Endothelial cell of umbilical vein (primary cell): ENCODE results near the gene LPA. TPM values are rescaled to one million over a fixed set of nuclear protein-coding genes. Genes with fewer than 3 reads are reported as not detected.
"Not testable (repeated sequence)": the region's sequence is repeated elsewhere in the genome, so short reads cannot be mapped to it uniquely, and the experiment has no call there.

Experiments used
- BruUV-seq: library from RNA; stranded (reverse); fragments of 400-500 nt; replicated peaks from 2 replicates; lab custom pipeline; 2021; lab: Mats Ljungman, UMichigan
- CTCF ChIA-PET: fragments of 300-600, 350-600 bp; sonication (Branson Sonifier 250); formaldehyde crosslinking; loops from one replicate; lab custom pipeline; 2021; ENCODE audit warnings: antibody characterized with exemption, inconsistent platforms; lab: Charles Lee
- POLR2A ChIA-PET: fragments of 300-600, 350-600 bp; sonication (Branson Sonifier 250); formaldehyde crosslinking; loops from one replicate; lab custom pipeline; 2021; ENCODE audit warnings: antibody characterized with exemption, inconsistent platforms; lab: Charles Lee
- DNase-seq: peaks from one replicate; pipeline ENCODE4 v3.0.0-alpha.2; 2011; ENCODE audit warnings: low read depth, low spot score
- FAIRE-seq: peaks from 2 replicates; lab custom pipeline; 2011; peaks lifted over from hg19 to GRCh38; lab: Jason Lieb, UNC
- H2AFZ ChIP-seq: 2 replicates; pipeline ENCODE4 v1.6.0; 2012; ENCODE audit warnings: low read depth, low read length, control low read depth, inconsistent platforms
- H3K27ac ChIP-seq: 2 replicates; pipeline ENCODE4 v1.5.1; 2011; ENCODE audit warnings: low read depth, mild to moderate bottlenecking, control low read depth, low read length, moderate library complexity; ENCODE audit not compliant: insufficient read depth
- H3K27me3 ChIP-seq, 2 experiments: 2 replicates each; pipeline versions ENCODE4 v1.6.0 to v1.6.1; 2011; ENCODE audit warnings: low read length in 2 of 2, mixed read lengths in 1 of 2; ENCODE audit not compliant: control insufficient read depth in 2 of 2, insufficient read depth in 2 of 2
- H3K36me3 ChIP-seq, 2 experiments: 2 replicates in 1 of 2; 3 replicates in 1 of 2; pipeline ENCODE4 v1.5.1; 2011; ENCODE audit warnings: low read length in 2 of 2, mild to moderate bottlenecking in 1 of 2, moderate library complexity in 1 of 2; ENCODE audit not compliant: control insufficient read depth in 2 of 2, insufficient read depth in 2 of 2; ENCODE audit errors: extremely low read depth in 1 of 2
- H3K4me1 ChIP-seq: 3 replicates; pipeline ENCODE4 v1.5.1; 2011; ENCODE audit warnings: mild to moderate bottlenecking, low read length; ENCODE audit not compliant: control insufficient read depth, insufficient read depth; ENCODE audit errors: extremely low read depth
- H3K4me2 ChIP-seq: 2 replicates; pipeline ENCODE4 v1.6.1; 2011; ENCODE audit warnings: low read length, control low read depth, mixed read lengths; ENCODE audit not compliant: insufficient read depth
- H3K4me3 ChIP-seq, 3 experiments: fragments of 200-600 bp in 1 of 3; sonication (generic), shearing (Covaris generic) in 1 of 3; replicated peaks in 1 of 3; 2 replicates each; pipeline ENCODE4 v1.5.1; 2011 to 2016; ENCODE audit warnings: control low read depth in 3 of 3, low read length in 3 of 3, mild to moderate bottlenecking in 2 of 3, inconsistent platforms in 1 of 3, low read depth in 1 of 3, moderate library complexity in 1 of 3; ENCODE audit not compliant: insufficient read depth in 1 of 3
- H3K79me2 ChIP-seq: 2 replicates; pipeline ENCODE4 v1.6.0; 2012; ENCODE audit warnings: low read length, inconsistent platforms; ENCODE audit not compliant: control insufficient read depth, insufficient read depth
- H3K9ac ChIP-seq: replicated peaks from 2 replicates; pipeline ENCODE3; 2011; ENCODE audit warnings: low read length, control low read depth; ENCODE audit not compliant: insufficient read depth; ENCODE audit errors: extremely low read depth
- H3K9me1 ChIP-seq: replicated peaks from 3 replicates; pipeline ENCODE4 v1.6.0; 2011; ENCODE audit warnings: mild to moderate bottlenecking, low read length; ENCODE audit not compliant: control insufficient read depth, insufficient read depth; ENCODE audit errors: extremely low read depth
- H3K9me3 ChIP-seq: replicated peaks from 2 replicates; pipeline ENCODE4 v1.5.1; 2012; ENCODE audit warnings: low read length, inconsistent platforms; ENCODE audit not compliant: control insufficient read depth, insufficient read depth
- H4K20me1 ChIP-seq: replicated peaks from 2 replicates; pipeline ENCODE3; 2011; ENCODE audit warnings: mild to moderate bottlenecking, low read length; ENCODE audit not compliant: control insufficient read depth, insufficient read depth; ENCODE audit errors: extremely low read depth
- EZH2 ChIP-seq: IDR thresholded peaks from 2 replicates; pipeline ENCODE4 v1.6.1; 2012; ENCODE audit warnings: borderline replicate concordance, low read depth, mild to moderate bottlenecking, moderate library complexity, low read length, inconsistent platforms; ENCODE audit not compliant: severe bottlenecking
- FOS ChIP-seq: IDR thresholded peaks from 2 replicates; pipeline ENCODE4 v1.6.1; 2011; ENCODE audit warnings: mild to moderate bottlenecking, low read length, moderate library complexity, borderline replicate concordance; ENCODE audit not compliant: insufficient read depth
- GATA2 ChIP-seq: IDR thresholded peaks from 2 replicates; pipeline ENCODE4 v1.7.0; 2011; ENCODE audit warnings: low read depth, mild to moderate bottlenecking, moderate library complexity, mixed read lengths, low read length; ENCODE audit not compliant: insufficient read length, insufficient read depth
- JUN ChIP-seq: IDR thresholded peaks from 2 replicates; pipeline ENCODE4 v1.6.1; 2011; ENCODE audit warnings: borderline replicate concordance, low read depth; ENCODE audit not compliant: insufficient read length, insufficient read depth
- MYC ChIP-seq: IDR thresholded peaks from one replicate; pipeline ENCODE4 v1.6.1; 2011; ENCODE audit warnings: mild to moderate bottlenecking, low read depth, low read length
- POLR2A ChIP-seq: IDR thresholded peaks from 2 replicates; pipeline ENCODE4 v1.6.1; 2012; ENCODE audit warnings: low read depth, mild to moderate bottlenecking, control low read depth, low read length
- POLR2AphosphoS5 ChIP-seq: IDR thresholded peaks from 2 replicates; pipeline ENCODE4 v1.6.1; 2012; ENCODE audit warnings: low read depth, mild to moderate bottlenecking, control low read depth, low read length, moderate library complexity; ENCODE audit not compliant: insufficient read depth
- dilution Hi-C: fragments of 300-500 bp; cut with MboI; formaldehyde crosslinking; loops from one replicate; pipeline ENCODE4 v1.15.0; 2019; ENCODE audit warnings: low sequenced_read_pairs; ENCODE audit not compliant: extremely low pct_ligation_motif_present
- intact Hi-C: fragments of 100-400 bp; cut with micrococcal nuclease; formaldehyde crosslinking; loops from one replicate; pipeline ENCODE4 v1.10.0; 2022
- polyA plus RNA-seq, 4 experiments: library from polyadenylated mRNA; depleted of rRNA in 3 of 4; stranded (reverse) in 3 of 4; unstranded in 1 of 4; fragments of >200 nt; gene quantifications; 2 replicates each; pipeline versions ENCODE4 v1.2.1 to v1.2.3, GENCODE V29; 2011 to 2012; ENCODE audit warnings: missing spikeins in 1 of 4
- total RNA-seq: library from RNA; stranded (reverse); gene quantifications from 2 replicates; pipeline ENCODE4 v1.2.3, GENCODE V29; 2021
- TF ChIP-seq, protein P1 (sequence below), 2 donors: IDR thresholded peaks; 1 replicate in 1 of 2; 2 replicates in 1 of 2; pipeline ENCODE4 v1.5.1; 2011; ENCODE audit warnings: low read length in 2 of 2, mild to moderate bottlenecking in 2 of 2, moderate library complexity in 2 of 2, control low read depth in 1 of 2, inconsistent platforms in 1 of 2, low read depth in 1 of 2; ENCODE audit not compliant: insufficient read depth in 1 of 2; ENCODE audit errors: extremely low read depth in 1 of 2
- TF ChIP-seq, protein P2 (sequence below): IDR thresholded peaks from 2 replicates; pipeline ENCODE4 v1.6.1; 2011; ENCODE audit not compliant: insufficient read depth, insufficient read length

The LPA gene
- total and polyA plus RNA-seq, 2 donors (not counting 3 experiments of a cell fraction or from before 2014, with no cell fraction given) = not detected

DNA sequence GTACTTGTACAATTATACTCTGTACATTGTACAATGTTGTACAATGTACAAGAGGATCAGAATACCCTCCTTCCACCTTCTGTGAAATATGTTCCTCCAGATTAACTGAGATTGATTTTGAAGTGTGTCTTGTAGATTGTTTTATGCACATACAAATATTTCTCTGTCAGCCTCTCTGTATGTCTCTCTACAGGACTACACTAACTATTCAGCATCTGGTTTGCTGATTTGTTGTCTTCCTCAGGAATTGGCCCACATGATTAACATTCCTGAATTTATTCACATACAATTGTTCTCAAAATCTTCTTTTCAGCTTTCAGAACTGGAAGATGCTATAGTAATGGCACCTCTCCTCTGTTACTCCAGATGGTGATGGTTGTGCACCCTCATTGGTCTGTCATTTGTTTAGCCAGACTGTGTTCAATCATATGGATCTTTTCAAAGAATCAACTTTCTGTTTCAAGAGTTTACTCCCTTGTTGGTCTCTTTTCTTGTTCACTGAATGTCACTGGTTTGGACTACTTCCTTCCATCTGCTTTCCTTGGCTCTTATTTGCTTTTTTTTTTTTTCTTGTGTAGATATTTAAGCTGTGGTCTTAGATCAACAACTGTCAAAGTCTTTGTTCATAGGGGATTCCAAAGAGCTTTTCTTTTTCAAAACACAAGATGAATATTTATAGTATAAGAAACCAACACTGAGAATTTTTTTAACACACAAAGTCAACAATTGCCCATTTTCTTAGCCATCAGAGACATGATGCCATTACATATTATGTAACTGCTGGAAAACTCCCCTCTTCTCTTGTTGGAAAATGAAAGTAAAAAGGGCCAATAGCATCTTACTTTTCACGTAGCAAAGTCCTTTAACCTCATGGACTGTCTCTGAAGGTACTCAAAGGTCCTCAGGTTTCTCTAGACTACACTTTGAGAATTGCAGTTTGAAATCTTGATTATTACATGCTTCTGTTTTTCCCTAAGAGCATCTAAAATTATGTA is 67.9 kb downstream of the LPA start:
- Histone ChIP-seq H3K9ac (no peak overlapping the region), H3K4me1 (no peaks in the 10 kb centered on the region), H3K4me2 (no peak overlapping the region), H3K4me3 (no peak overlapping the region), H4K20me1 (no peaks in the 10 kb centered on the region), H3K9me3 (peaks cover 7% of the 10 kb centered on the region), H3K27ac (no peak overlapping the region), H2AFZ (no peak overlapping the region), H3K27me3 (no peaks in the 10 kb centered on the region), H3K79me2 (no peaks in the 10 kb centered on the region), H3K36me3 (no peaks in the 10 kb centered on the region), H3K9me1 (no peaks in the 10 kb centered on the region)
- ChIA-PET POLR2A (no interaction called here), CTCF (no interaction called here)
- dilution Hi-C loops (no loop called here), intact Hi-C loops (no loop called here)
- no TSS peak for BruUV-seq
- no peak for DNase-seq
- FAIRE-seq = no peak
- TF ChIP-seq JUN (no peak), GATA2 (no peak), EZH2 (no peak), FOS (no peak), POLR2A (no peak), MYC (no peak), POLR2AphosphoS5 (no peak)
- TF ChIP-seq, protein P1, sequence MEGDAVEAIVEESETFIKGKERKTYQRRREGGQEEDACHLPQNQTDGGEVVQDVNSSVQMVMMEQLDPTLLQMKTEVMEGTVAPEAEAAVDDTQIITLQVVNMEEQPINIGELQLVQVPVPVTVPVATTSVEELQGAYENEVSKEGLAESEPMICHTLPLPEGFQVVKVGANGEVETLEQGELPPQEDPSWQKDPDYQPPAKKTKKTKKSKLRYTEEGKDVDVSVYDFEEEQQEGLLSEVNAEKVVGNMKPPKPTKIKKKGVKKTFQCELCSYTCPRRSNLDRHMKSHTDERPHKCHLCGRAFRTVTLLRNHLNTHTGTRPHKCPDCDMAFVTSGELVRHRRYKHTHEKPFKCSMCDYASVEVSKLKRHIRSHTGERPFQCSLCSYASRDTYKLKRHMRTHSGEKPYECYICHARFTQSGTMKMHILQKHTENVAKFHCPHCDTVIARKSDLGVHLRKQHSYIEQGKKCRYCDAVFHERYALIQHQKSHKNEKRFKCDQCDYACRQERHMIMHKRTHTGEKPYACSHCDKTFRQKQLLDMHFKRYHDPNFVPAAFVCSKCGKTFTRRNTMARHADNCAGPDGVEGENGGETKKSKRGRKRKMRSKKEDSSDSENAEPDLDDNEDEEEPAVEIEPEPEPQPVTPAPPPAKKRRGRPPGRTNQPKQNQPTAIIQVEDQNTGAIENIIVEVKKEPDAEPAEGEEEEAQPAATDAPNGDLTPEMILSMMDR (IDR thresholded peaks at IDR 0.05; ENCODE audit: extremely low read depth in 1 of 2, insufficient read depth in 1 of 2, low read depth in 1 of 2, low read length in 2 of 2) = no peak
- TF ChIP-seq, protein P2, sequence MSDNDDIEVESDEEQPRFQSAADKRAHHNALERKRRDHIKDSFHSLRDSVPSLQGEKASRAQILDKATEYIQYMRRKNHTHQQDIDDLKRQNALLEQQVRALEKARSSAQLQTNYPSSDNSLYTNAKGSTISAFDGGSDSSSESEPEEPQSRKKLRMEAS = no peak

DNA sequence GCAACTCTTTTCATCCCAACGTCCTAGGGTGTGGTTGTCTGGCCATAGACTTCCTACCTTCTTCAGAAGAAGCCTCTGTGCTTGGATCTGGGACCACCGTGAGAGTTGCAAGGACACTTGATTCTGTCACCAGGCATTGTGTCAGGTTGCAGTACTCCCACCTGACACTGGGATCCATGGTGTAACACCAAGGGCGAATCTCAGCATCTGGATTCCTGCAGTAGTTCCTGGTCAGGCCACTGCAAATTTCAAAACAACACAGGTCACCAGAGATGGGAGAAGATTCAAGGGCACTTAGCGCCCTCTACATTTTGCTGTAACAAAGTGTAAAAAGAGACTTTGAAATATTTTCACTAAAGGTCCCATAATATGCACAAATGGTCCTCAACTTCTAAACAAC is 68.8 kb downstream of the LPA start:
- FAIRE-seq, H3K9me1 ChIP-seq, H4K20me1 ChIP-seq, H3K4me2 ChIP-seq, dilution Hi-C loops, POLR2A ChIA-PET, H3K27ac ChIP-seq, DNase-seq, H3K9ac ChIP-seq, CTCF ChIA-PET, H3K79me2 ChIP-seq, H3K9me3 ChIP-seq, H2AFZ ChIP-seq, intact Hi-C loops, BruUV-seq, H3K4me3 ChIP-seq, H3K36me3 ChIP-seq, H3K4me1 ChIP-seq, H3K27me3 ChIP-seq: not testable (repeated sequence)
